H9 (cell line): ENCODE data around the gene ABTB1. TPM values are rescaled to one million over a fixed set of nuclear protein-coding genes. Genes with fewer than 3 reads are reported as not detected.

ENCODE experiments used
- DNase-seq: peaks from one replicate; pipeline ENCODE4 v3.0.0-alpha.2; 2017
- H2AFZ ChIP-seq: one replicate; pipeline ENCODE4 v1.6.1; 2013; ENCODE audit warnings: mild to moderate bottlenecking, low read length, control low read depth, moderate library complexity
- H2AK5ac ChIP-seq: 2 replicates; pipeline ENCODE4 v1.6.1; 2013; ENCODE audit warnings: low read length, control low read depth, mixed read lengths; ENCODE audit not compliant: insufficient read length
- H2BK120ac ChIP-seq: one replicate; pipeline ENCODE4 v1.6.1; 2013; ENCODE audit warnings: low read depth, mild to moderate bottlenecking, low read length, control low read depth, inconsistent platforms; ENCODE audit not compliant: poor library complexity, severe bottlenecking
- H2BK12ac ChIP-seq: 2 replicates; pipeline ENCODE4 v1.6.1; 2013; ENCODE audit warnings: low read length, control low read depth, mixed read lengths, low read depth; ENCODE audit not compliant: insufficient read length
- H2BK15ac ChIP-seq: 2 replicates; pipeline ENCODE4 v1.6.1; 2013; ENCODE audit warnings: low read depth, low read length, control low read depth
- H2BK20ac ChIP-seq: one replicate; pipeline ENCODE4 v1.6.1; 2013; ENCODE audit warnings: low read depth, mild to moderate bottlenecking, low read length, control low read depth, inconsistent platforms; ENCODE audit not compliant: poor library complexity, severe bottlenecking
- H2BK5ac ChIP-seq: 2 replicates; pipeline ENCODE4 v1.6.1; 2013; ENCODE audit warnings: low read length, control low read depth, mixed read lengths; ENCODE audit not compliant: insufficient read length
- H3K14ac ChIP-seq: 2 replicates; pipeline ENCODE4 v1.6.1; 2013; ENCODE audit warnings: low read length, control low read depth; ENCODE audit not compliant: insufficient read depth
- H3K18ac ChIP-seq: 2 replicates; pipeline ENCODE4 v1.6.1; 2013; ENCODE audit warnings: low read depth, mild to moderate bottlenecking, mixed read lengths, low read length, control low read depth; ENCODE audit not compliant: insufficient read length
- H3K23ac ChIP-seq: 2 replicates; pipeline ENCODE4 v1.6.1; 2013; ENCODE audit warnings: low read length, control low read depth, mixed read lengths, low read depth; ENCODE audit not compliant: insufficient read length
- H3K23me2 ChIP-seq: 2 replicates; pipeline ENCODE4 v1.6.1; 2013; ENCODE audit warnings: low read depth, mild to moderate bottlenecking, mixed read lengths, low read length, control low read depth; ENCODE audit not compliant: insufficient read length, poor library complexity, severe bottlenecking
- H3K27ac ChIP-seq: 2 replicates; pipeline ENCODE4 v1.5.1; 2013; ENCODE audit warnings: low read length, control low read depth, mixed read lengths, low read depth; ENCODE audit not compliant: insufficient read length
- H3K27me3 ChIP-seq: 2 replicates; pipeline ENCODE4 v1.6.1; 2013; ENCODE audit warnings: low read length, control low read depth, inconsistent platforms; ENCODE audit not compliant: insufficient read depth
- H3K4ac ChIP-seq: 2 replicates; pipeline ENCODE4 v1.6.1; 2013; ENCODE audit warnings: low read depth, mild to moderate bottlenecking, control low read depth, inconsistent platforms, low read length, moderate library complexity
- H3K4me1 ChIP-seq: 2 replicates; pipeline ENCODE4 v1.6.1; 2013; ENCODE audit warnings: low read length, control low read depth, inconsistent platforms; ENCODE audit not compliant: insufficient read depth
- H3K4me2 ChIP-seq: 2 replicates; pipeline ENCODE4 v1.6.1; 2013; ENCODE audit warnings: low read length, control low read depth, mixed read lengths; ENCODE audit not compliant: insufficient read length, insufficient read depth
- H3K56ac ChIP-seq: 2 replicates; pipeline ENCODE4 v1.6.1; 2013; ENCODE audit warnings: low read depth, mild to moderate bottlenecking, mixed read lengths, low read length, control low read depth; ENCODE audit not compliant: insufficient read length
- H3K79me1 ChIP-seq: 2 replicates; pipeline ENCODE4 v1.6.1; 2013; ENCODE audit warnings: low read depth, mild to moderate bottlenecking, moderate library complexity, low read length, control low read depth, inconsistent platforms; ENCODE audit not compliant: insufficient read depth, poor library complexity, severe bottlenecking
- H3K79me2 ChIP-seq: 2 replicates; pipeline ENCODE4 v1.6.1; 2013; ENCODE audit warnings: low read length, control low read depth, inconsistent platforms; ENCODE audit not compliant: insufficient read depth
- H3K9ac ChIP-seq: 2 replicates; pipeline ENCODE4 v1.6.1; 2013; ENCODE audit warnings: low read length, control low read depth, mixed read lengths; ENCODE audit not compliant: insufficient read length; ENCODE audit errors: extremely low read depth
- H3K9me3 ChIP-seq: one replicate; pipeline ENCODE4 v1.6.1; 2013; ENCODE audit warnings: low read depth, low read length, inconsistent platforms; ENCODE audit not compliant: control insufficient read depth
- H3T11ph ChIP-seq: one replicate; pipeline ENCODE4 v1.6.1; 2013; ENCODE audit warnings: mild to moderate bottlenecking, low read length, control low read depth, inconsistent platforms
- H4K20me1 ChIP-seq: one replicate; pipeline ENCODE4 v1.6.1; 2013; ENCODE audit not compliant: control insufficient read depth, insufficient read length, insufficient read depth
- H4K5ac ChIP-seq: 2 replicates; pipeline ENCODE4 v1.6.1; 2013; ENCODE audit warnings: low read depth, mild to moderate bottlenecking, mixed read lengths, low read length, control low read depth; ENCODE audit not compliant: insufficient read length
- H4K8ac ChIP-seq: replicated peaks from 2 replicates; pipeline ENCODE4 v1.6.1; 2013; ENCODE audit warnings: low read length, control low read depth, mixed read lengths, low read depth; ENCODE audit not compliant: insufficient read length
- H4K91ac ChIP-seq: 2 replicates; pipeline ENCODE4 v1.6.1; 2013; ENCODE audit warnings: low read depth, mild to moderate bottlenecking, moderate library complexity, mixed read lengths, low read length, control low read depth; ENCODE audit not compliant: insufficient read length
- H3K27ac Mint-ChIP-seq, 3 experiments: 2 replicates in 2 of 3; 3 replicates in 1 of 3; pipeline ENCODE4 v1.8.0; 2020 to 2021; ENCODE audit warnings: mixed read lengths in 3 of 3, mild to moderate bottlenecking in 1 of 3, moderate library complexity in 1 of 3
- H3K27me3 Mint-ChIP-seq: 2 replicates; pipeline ENCODE4 v1.8.0; 2021; ENCODE audit warnings: low read depth, mild to moderate bottlenecking, moderate library complexity, mixed read lengths
- H3K36me3 Mint-ChIP-seq, 3 experiments: 2 replicates in 2 of 3; 3 replicates in 1 of 3; pipeline ENCODE4 v1.8.0; 2020 to 2021; ENCODE audit warnings: low read depth in 3 of 3, mixed read lengths in 3 of 3; ENCODE audit not compliant: insufficient read depth in 1 of 3
- H3K4me1 Mint-ChIP-seq, 2 experiments: 2 replicates each; pipeline ENCODE4 v1.8.0; 2020; ENCODE audit warnings: mixed read lengths in 2 of 2
- H3K4me3 Mint-ChIP-seq, 2 experiments: 2 replicates in 1 of 2; 3 replicates in 1 of 2; pipeline ENCODE4 v1.8.0; 2020 to 2021; ENCODE audit warnings: mild to moderate bottlenecking in 2 of 2, mixed read lengths in 2 of 2, moderate library complexity in 1 of 2
- H3K9me3 Mint-ChIP-seq, 2 experiments: 2 replicates in 1 of 2; 3 replicates in 1 of 2; pipeline ENCODE4 v1.8.0; 2020; ENCODE audit warnings: mild to moderate bottlenecking in 2 of 2, mixed read lengths in 2 of 2, moderate library complexity in 1 of 2
- CTCF ChIP-seq: fragments of 200-600 bp; sonication (generic); conservative IDR thresholded peaks from 3 replicates; pipeline ENCODE4 v1.8.0; 2021; ENCODE audit warnings: antibody characterized with exemption, mild to moderate bottlenecking
- WGBS: extraction: QIAGEN DNeasy Blood & Tissue Kit; methylation state at CpG from one replicate; pipeline ENCODE4 v1.1.7; 2013; ENCODE audit warnings: missing lambda C conversion rate, low lambda C conversion rate, mixed read lengths; ENCODE audit not compliant: insufficient read length; ENCODE audit errors: extremely low coverage; 5-methylcytosine and 5-hydroxymethylcytosine counted together
- total RNA-seq: library from RNA; stranded (reverse); gene quantifications from 2 replicates; pipeline ENCODE4 v1.2.1, GENCODE V29; 2021

The ABTB1 gene
- total RNA-seq, 1 experiment from 2014 or later = 6.2 TPM

GRCh38 chr3:127707851-127708411 is 35.2 kb downstream of the ABTB1 start:
- Histone ChIP-seq H3K4ac (no peak overlapping the region), H3K56ac (no peak overlapping the region), H4K20me1 (no peaks in the 10 kb centered on the region), H3K18ac (no peak overlapping the region), H2BK12ac (no peak overlapping the region), H3K27me3 (no peaks in the 10 kb centered on the region), H3K9ac (no peak overlapping the region), H3K4me1 (no peaks in the 10 kb centered on the region), H3K79me2 (no peaks in the 10 kb centered on the region), H2BK120ac (no peak overlapping the region), H3T11ph (no peak overlapping the region), H2AFZ (no peak overlapping the region), H2BK20ac (no peak overlapping the region), H4K91ac (no peak overlapping the region), H3K23me2 (no peaks in the 10 kb centered on the region), H2BK15ac (no peak overlapping the region), H4K5ac (no peak overlapping the region), H3K9me3 (no peaks in the 10 kb centered on the region), H4K8ac (no peak overlapping the region), H3K23ac (no peak overlapping the region), H3K14ac (no peak overlapping the region; the same call in 1 of the 2 replicates), H3K27ac (no peak overlapping the region), H3K4me2 (no peak overlapping the region), H2AK5ac (no peak overlapping the region), H3K79me1 (no peaks in the 10 kb centered on the region), H2BK5ac (no peak overlapping the region)
- Mint-ChIP-seq H3K27ac (peak overlapping the region in 1 of 3 experiments; percentile 44; a peak in 1 of 7 replicates), H3K9me3 (peaks cover 3 to 10% of the 10 kb centered on the region in 2 experiments), H3K4me1 (peaks cover 20 to 26% of the 10 kb centered on the region in 2 experiments), H3K4me3 (no peak overlapping the region), H3K36me3 (0 out of 7 replicates have a peak, but pooled peaks cover 0 to 6% (median 2%) of the 10 kb centered on the region in 3 experiments), H3K27me3 (peaks cover 9% of the 10 kb centered on the region)
- DNase-seq = peak; percentile 19
- TF ChIP-seq CTCF = no peak
- WGBS = no CpG with 5 or more reads among the region's 13 CpGs
